Stimulated activated effector memory CD8-positive, alpha-beta T cell treated with anti-CD3 and anti-CD28 coated beads, Interleukin-12 subunit alpha, Interleukin-12 subunit beta, amount 100 ng/mL, for 72 hours (primary cell): ENCODE data around the gene FRY.

Source experiments
- ATAC-seq: fragments of 150-1000 bp; cut with Tn5 transposase; 2 replicates; pipeline ENCODE4 v1.10.0; 2021
- DNase-seq, 2 donors: peaks; one replicate each; pipeline ENCODE4 v3.0.0; 2021 to 2022; ENCODE audit warnings: low spot score in 2 of 2
- H3K27ac Mint-ChIP-seq: one replicate; pipeline ENCODE4 v1.8.0; 2022; ENCODE audit warnings: mild to moderate bottlenecking, mixed read lengths
- H3K36me3 Mint-ChIP-seq: one replicate; pipeline ENCODE4 v1.8.0; 2022; ENCODE audit warnings: mild to moderate bottlenecking, mixed read lengths
- H3K4me1 Mint-ChIP-seq: one replicate; pipeline ENCODE4 v1.8.0; 2022; ENCODE audit warnings: mixed read lengths
- H3K4me3 Mint-ChIP-seq: one replicate; pipeline ENCODE4 v1.8.0; 2022; ENCODE audit warnings: mild to moderate bottlenecking, mixed read lengths
- H3K9me3 Mint-ChIP-seq: one replicate; pipeline ENCODE4 v1.8.0; 2022; ENCODE audit warnings: mixed read lengths

Gene FRY

GRCh38 chr13:32136716-32137115 lies 105.1 kb downstream of the FRY start:
- no peaks in the 10 kb centered on the region for H3K36me3 Mint-ChIP-seq

DNA sequence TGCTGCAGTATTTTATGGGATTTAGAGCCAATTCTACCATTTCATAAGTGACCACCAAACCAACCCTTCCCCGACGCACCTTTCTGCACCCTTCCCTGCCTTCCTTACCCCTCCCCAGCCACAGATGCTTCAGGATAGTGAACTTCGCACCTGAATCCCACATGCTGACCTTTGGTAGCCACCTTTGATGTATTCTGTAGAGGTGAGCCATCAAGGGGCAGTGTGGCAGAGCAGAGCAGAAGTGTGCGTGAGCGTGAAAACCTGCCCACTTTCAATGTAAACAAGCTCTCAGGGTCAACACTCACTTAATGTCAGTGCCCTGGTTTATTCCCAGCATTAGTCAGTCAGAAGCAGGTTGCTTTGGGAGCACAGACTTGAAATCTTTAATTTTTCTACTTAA lies 107.7 kb downstream of the FRY start:
- no peaks in the 10 kb centered on the region for H3K9me3 Mint-ChIP-seq
- DNase-seq (no peak), ATAC-seq (no peak)
- no peak overlapping the region for H3K27ac Mint-ChIP-seq
- no peak overlapping the region for H3K4me3 Mint-ChIP-seq
- H3K4me1 Mint-ChIP-seq = no peaks in the 10 kb centered on the region
- H3K36me3 Mint-ChIP-seq = no peaks in the 10 kb centered on the region

More at GRCh38 chr13:32136716-32137115, 105.1 kb downstream of the FRY start:
- DNase-seq = no peak
- no peak overlapping the region for H3K4me3 Mint-ChIP-seq
- H3K9me3 Mint-ChIP-seq = no peaks in the 10 kb centered on the region
- H3K27ac Mint-ChIP-seq = no peak overlapping the region
- no peak for ATAC-seq
- no peaks in the 10 kb centered on the region for H3K4me1 Mint-ChIP-seq

DNA sequence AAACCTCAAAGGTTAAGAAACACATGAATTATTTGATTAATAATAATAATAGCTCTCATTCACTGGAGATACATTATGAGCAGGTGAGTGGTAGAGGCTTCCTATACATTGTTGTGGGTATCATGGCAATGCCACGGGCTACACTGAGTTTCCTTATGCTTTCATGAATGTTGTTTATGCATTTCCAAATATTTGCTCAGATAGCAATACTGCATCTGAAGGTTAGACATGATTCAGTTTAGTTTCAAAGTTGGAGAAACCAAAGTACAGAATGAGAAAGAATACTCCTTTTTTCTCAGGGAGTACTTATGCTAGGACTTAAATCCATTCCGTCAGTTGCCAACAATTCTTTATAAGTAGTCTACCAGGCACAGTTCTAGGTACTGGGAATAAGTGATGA lies 108.5 kb downstream of the FRY start:
- Mint-ChIP-seq H3K9me3 (no peaks in the 10 kb centered on the region), H3K4me1 (no peaks in the 10 kb centered on the region), H3K4me3 (no peak overlapping the region), H3K27ac (no peak overlapping the region), H3K36me3 (no peaks in the 10 kb centered on the region)
- DNase-seq (no peak), ATAC-seq (no peak)

- ATAC-seq (no peak), DNase-seq (no peak)
- Mint-ChIP-seq H3K9me3 (no peaks in the 10 kb centered on the region), H3K27ac (no peak overlapping the region), H3K4me1 (no peaks in the 10 kb centered on the region), H3K4me3 (no peak overlapping the region), H3K36me3 (no peaks in the 10 kb centered on the region)
These were observed 109.9 kb downstream of the FRY start for GRCh38 chr13:32141462-32141861.

DNA sequence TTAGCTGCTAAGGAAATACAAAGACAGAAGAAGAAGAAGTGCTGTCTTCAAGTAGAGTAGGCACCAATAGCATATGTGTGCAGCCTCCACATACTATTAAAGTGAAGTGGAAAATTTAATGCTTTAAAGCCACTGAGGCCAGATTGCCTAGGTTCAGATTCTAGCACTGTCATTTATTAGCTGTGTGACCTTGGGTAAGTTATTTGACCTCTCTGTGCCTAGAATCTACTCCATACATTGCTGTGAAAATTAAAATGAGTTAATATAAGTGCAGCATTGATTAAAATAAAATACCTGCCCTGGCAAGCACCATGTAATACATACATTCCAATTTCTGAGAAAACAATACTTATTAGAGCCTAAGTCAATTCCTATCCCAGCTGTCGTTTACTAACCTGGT lies 110.5 kb downstream of the FRY start:
- DNase-seq (no peak), ATAC-seq (no peak)
- no peaks in the 10 kb centered on the region for H3K36me3 Mint-ChIP-seq
- no peak overlapping the region for H3K27ac Mint-ChIP-seq
- H3K4me1 Mint-ChIP-seq = no peaks in the 10 kb centered on the region
- no peak overlapping the region for H3K4me3 Mint-ChIP-seq
- no peaks in the 10 kb centered on the region for H3K9me3 Mint-ChIP-seq

GRCh38 chr13:32142956-32143375 lies 111.4 kb downstream of the FRY start:
- DNase-seq = no peak
- H3K27ac Mint-ChIP-seq = no peak overlapping the region
- H3K4me3 Mint-ChIP-seq = no peak overlapping the region
- no peaks in the 10 kb centered on the region for H3K36me3 Mint-ChIP-seq
- H3K4me1 Mint-ChIP-seq = no peaks in the 10 kb centered on the region
- ATAC-seq = no peak
- no peaks in the 10 kb centered on the region for H3K9me3 Mint-ChIP-seq

- no peak overlapping the region for H3K4me3 Mint-ChIP-seq
- H3K27ac Mint-ChIP-seq = no peak overlapping the region
- no peaks in the 10 kb centered on the region for H3K4me1 Mint-ChIP-seq
- no peaks in the 10 kb centered on the region for H3K36me3 Mint-ChIP-seq
- DNase-seq = no peak
- H3K9me3 Mint-ChIP-seq = no peaks in the 10 kb centered on the region
- ATAC-seq = peak; percentile 51
These were observed 115.6 kb downstream of the FRY start for GRCh38 chr13:32147193-32147592.

- Mint-ChIP-seq H3K9me3 (no peaks in the 10 kb centered on the region), H3K27ac (no peak overlapping the region), H3K4me1 (no peaks in the 10 kb centered on the region), H3K36me3 (no peaks in the 10 kb centered on the region), H3K4me3 (no peak overlapping the region)
- ATAC-seq (no peak), DNase-seq (no peak)
These were observed 116.4 kb downstream of the FRY start for GRCh38 chr13:32147976-32148375.

DNA sequence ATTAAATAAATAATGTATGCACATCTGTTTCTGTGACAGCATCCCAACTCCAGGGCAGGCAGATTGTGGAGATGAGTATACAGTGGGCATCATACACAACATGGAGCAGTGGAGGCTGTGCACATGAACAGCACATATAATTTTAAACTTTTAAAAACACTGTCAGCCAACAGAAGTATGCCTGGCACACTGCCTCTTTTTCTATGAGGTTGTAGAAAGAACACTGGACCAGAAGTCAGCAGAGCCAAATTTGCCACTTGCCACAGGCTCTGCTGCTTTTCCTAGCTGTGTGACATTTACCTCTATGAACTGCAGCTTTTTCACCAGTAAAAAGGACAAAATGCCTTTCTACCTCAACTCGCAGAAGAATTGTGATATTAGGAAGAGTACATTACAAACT lies 118.7 kb downstream of the FRY start:
- Mint-ChIP-seq H3K9me3 (no peaks in the 10 kb centered on the region), H3K4me3 (no peak overlapping the region), H3K36me3 (no peaks in the 10 kb centered on the region), H3K27ac (no peak overlapping the region), H3K4me1 (no peaks in the 10 kb centered on the region)
- DNase-seq (no peak), ATAC-seq (no peak)

GRCh38 chr13:32150794-32151193 lies 119.2 kb downstream of the FRY start:
- no peaks in the 10 kb centered on the region for H3K9me3 Mint-ChIP-seq
- no peak for ATAC-seq
- no peaks in the 10 kb centered on the region for H3K36me3 Mint-ChIP-seq
- no peak overlapping the region for H3K27ac Mint-ChIP-seq
- no peak for DNase-seq
- no peaks in the 10 kb centered on the region for H3K4me1 Mint-ChIP-seq
- H3K4me3 Mint-ChIP-seq = no peak overlapping the region

DNA sequence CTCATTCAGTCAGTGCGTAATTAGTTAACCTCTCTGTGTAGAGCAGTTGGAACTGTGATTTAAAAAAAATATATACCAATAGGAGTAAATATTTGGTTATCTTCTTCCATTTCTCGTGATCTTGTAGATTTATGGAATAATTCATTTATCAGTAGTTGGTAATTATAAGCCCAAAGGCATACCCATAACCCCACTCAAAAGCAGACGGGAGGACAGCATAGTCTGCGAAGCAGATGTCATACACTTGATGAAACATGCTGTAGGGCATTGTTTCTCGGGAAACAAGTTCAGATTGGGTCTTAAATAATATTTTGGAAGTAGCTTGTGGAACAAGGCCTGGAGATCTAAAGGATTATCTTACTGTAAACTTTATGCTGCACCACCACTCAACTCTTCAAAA lies 119.7 kb downstream of the FRY start:
- H3K4me1 Mint-ChIP-seq = no peaks in the 10 kb centered on the region
- DNase-seq = no peak
- H3K36me3 Mint-ChIP-seq = no peaks in the 10 kb centered on the region

GRCh38 chr13:32153056-32153455 lies 121.5 kb downstream of the FRY start:
- H3K9me3 Mint-ChIP-seq = no peaks in the 10 kb centered on the region
- no peak overlapping the region for H3K27ac Mint-ChIP-seq
- no peak overlapping the region for H3K4me3 Mint-ChIP-seq
- ATAC-seq (no peak), DNase-seq (no peak)
- no peaks in the 10 kb centered on the region for H3K36me3 Mint-ChIP-seq
- no peaks in the 10 kb centered on the region for H3K4me1 Mint-ChIP-seq

More for the DNA sequence above, 119.7 kb downstream of the FRY start:
- ATAC-seq = no peak
- no peak overlapping the region for H3K4me3 Mint-ChIP-seq
- H3K9me3 Mint-ChIP-seq = no peaks in the 10 kb centered on the region
- H3K27ac Mint-ChIP-seq = no peak overlapping the region

DNA sequence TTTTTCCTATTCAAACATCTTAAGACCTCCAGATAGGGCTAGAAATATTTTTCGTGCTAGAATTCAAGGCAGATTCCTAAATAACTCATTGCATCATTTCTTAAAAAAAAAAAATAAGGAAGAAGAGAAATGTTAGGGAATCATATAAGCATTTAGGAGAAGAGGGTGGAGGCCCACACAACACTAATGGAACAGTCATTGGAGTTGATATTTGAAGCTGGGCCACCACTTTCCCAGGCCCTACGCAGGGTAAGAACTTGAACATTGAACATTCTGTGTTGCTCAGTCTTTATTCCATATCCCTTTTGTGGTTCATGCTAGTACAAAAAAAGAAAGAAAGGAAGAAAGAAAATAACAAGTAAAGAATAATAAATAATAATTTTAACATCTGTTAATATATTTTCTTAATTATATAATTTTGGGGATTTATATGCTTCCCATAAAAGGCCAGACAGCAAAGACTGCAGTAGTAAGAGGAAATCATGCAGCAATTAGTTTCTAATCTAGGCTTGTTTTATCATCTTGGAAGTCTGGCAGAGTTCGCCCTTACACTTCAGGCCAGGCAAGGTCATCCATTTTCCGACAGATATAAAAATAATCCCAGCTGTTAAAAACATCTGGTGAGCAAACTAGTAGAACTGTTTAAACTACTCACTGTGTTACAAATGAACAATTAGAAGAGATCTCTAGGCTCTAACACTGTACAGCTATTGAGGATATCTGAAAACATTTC lies 127.7 kb downstream of the FRY start:
- H3K4me3 Mint-ChIP-seq = no peak overlapping the region

GRCh38 chr13:32162395-32163005 lies 130.9 kb downstream of the FRY start:
- ATAC-seq = no peak
- no peaks in the 10 kb centered on the region for H3K9me3 Mint-ChIP-seq

More for the DNA sequence above, 127.7 kb downstream of the FRY start:
- ATAC-seq = no peak
- H3K4me1 Mint-ChIP-seq = no peaks in the 10 kb centered on the region
- no peak overlapping the region for H3K27ac Mint-ChIP-seq
- no peaks in the 10 kb centered on the region for H3K9me3 Mint-ChIP-seq
- no peaks in the 10 kb centered on the region for H3K36me3 Mint-ChIP-seq
- DNase-seq = no peak

GRCh38 chr13:32164622-32165268 lies 133.2 kb downstream of the FRY start:
- ATAC-seq (peak; percentile 71), DNase-seq (peak in 1 of 2 donors; percentile 51)
- Mint-ChIP-seq H3K36me3 (no peaks in the 10 kb centered on the region), H3K9me3 (no peaks in the 10 kb centered on the region), H3K4me3 (no peak overlapping the region), H3K4me1 (no peaks in the 10 kb centered on the region), H3K27ac (no peak overlapping the region)

More at GRCh38 chr13:32162395-32163005, 130.9 kb downstream of the FRY start:
- no peak overlapping the region for H3K27ac Mint-ChIP-seq
- no peaks in the 10 kb centered on the region for H3K4me1 Mint-ChIP-seq
- no peak overlapping the region for H3K4me3 Mint-ChIP-seq
- H3K36me3 Mint-ChIP-seq = no peaks in the 10 kb centered on the region
- no peak for DNase-seq

DNA sequence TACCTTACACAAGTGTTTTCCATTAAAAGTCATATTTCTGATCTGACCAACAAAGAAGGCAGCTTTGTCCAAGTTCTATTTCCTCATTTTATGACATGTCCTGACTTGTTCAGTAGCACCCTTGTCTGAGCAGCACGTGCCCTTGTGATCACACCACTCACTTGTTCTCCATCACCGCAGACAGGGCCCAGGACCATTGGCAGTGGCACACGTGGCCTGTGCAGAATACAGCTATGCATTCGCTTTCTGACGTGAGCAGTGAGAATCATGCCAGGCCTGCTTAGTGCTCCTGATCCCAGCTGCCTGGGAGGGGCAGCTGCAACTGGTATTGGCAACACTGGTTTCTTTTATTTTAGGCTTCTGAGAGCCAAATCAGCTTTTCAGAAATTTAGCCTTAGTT lies 134.2 kb downstream of the FRY start:
- Mint-ChIP-seq H3K9me3 (no peaks in the 10 kb centered on the region), H3K4me1 (no peaks in the 10 kb centered on the region), H3K36me3 (no peaks in the 10 kb centered on the region)

More for the DNA sequence above, 134.2 kb downstream of the FRY start:
- ATAC-seq = no peak
- Mint-ChIP-seq H3K27ac (no peak overlapping the region), H3K4me3 (no peak overlapping the region)
- DNase-seq = no peak
